Ectodermal cell (in vitro differentiated cells): Measurements from ENCODE around the gene IRS1.

ENCODE experiments used
- H3K27ac ChIP-seq: 2 replicates; pipeline ENCODE4 v1.7.0; 2013; ENCODE audit warnings: mild to moderate bottlenecking, low read depth, low read length; ENCODE audit not compliant: insufficient read depth, poor library complexity, severe bottlenecking
- H3K27me3 ChIP-seq: 2 replicates; pipeline ENCODE4 v1.7.0; 2013; ENCODE audit warnings: mild to moderate bottlenecking, low read length; ENCODE audit not compliant: insufficient read depth, control insufficient read depth, poor library complexity, severe bottlenecking
- H3K36me3 ChIP-seq: one replicate; pipeline ENCODE4 v1.7.0; 2013; ENCODE audit warnings: low read length; ENCODE audit not compliant: control insufficient read depth, insufficient read depth
- H3K4me1 ChIP-seq: one replicate; pipeline ENCODE4 v1.7.0; 2013; ENCODE audit warnings: low read length; ENCODE audit not compliant: control insufficient read depth, insufficient read depth
- H3K4me3 ChIP-seq: 2 replicates; pipeline ENCODE4 v1.7.0; 2013; ENCODE audit warnings: low read depth, low read length, control low read depth; ENCODE audit not compliant: insufficient read depth
- H3K9me3 ChIP-seq: 2 replicates; pipeline ENCODE4 v1.7.0; 2013; ENCODE audit warnings: mild to moderate bottlenecking, low read length, moderate library complexity; ENCODE audit not compliant: control insufficient read depth
- WGBS, 2 experiments: methylation state at CpG; one replicate each; pipeline ENCODE4 v1.1.7; 2013; ENCODE audit warnings: missing lambda C conversion rate in 2 of 2; 5-methylcytosine and 5-hydroxymethylcytosine counted together

Gene IRS1

GRCh38 chr2:226730481-226730880, 69.1 kb downstream of the IRS1 start:
- Histone ChIP-seq H3K4me3 (no peak overlapping the region), H3K9me3 (no peaks in the 10 kb centered on the region), H3K27me3 (no peaks in the 10 kb centered on the region), H3K36me3 (no peaks in the 10 kb centered on the region), H3K27ac (no peak overlapping the region), H3K4me1 (peaks cover 9% of the 10 kb centered on the region)
- WGBS, 2 experiments, result 82 to 84% methylated on average over 4 of the region's 4 CpGs

- Histone ChIP-seq H3K4me1 (peaks cover 11% of the 10 kb centered on the region), H3K27me3 (no peaks in the 10 kb centered on the region), H3K9me3 (no peaks in the 10 kb centered on the region), H3K4me3 (no peak overlapping the region), H3K27ac (no peak overlapping the region), H3K36me3 (no peaks in the 10 kb centered on the region)
- WGBS, 2 experiments, result 92 to 96% methylated on average over 1 of the region's 1 CpG
Measured at GRCh38 chr2:226728996-226729395, 70.6 kb downstream of the IRS1 start.

DNA sequence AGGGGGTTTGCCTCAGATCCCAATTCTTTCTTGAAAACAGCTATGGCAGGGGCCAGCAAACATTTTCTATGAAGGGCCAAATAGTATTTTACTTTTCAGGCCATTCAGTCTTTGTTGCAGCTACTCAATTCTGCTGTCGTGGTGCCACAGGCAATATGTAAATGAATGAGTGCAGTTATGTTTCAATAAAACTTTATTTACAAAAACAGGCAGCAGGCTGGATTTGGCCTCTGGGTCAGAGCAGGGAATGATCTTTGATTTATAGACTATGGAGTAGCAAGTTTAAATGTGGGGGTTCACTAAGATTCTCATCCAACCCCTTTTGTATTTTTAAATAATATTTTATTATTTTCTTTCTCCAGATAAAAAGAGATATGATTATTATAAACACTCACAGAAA, 72.4 kb downstream of the IRS1 start:
- H3K27me3 ChIP-seq, result no peaks in the 10 kb centered on the region
- no peaks in the 10 kb centered on the region for H3K9me3 ChIP-seq
- 89% methylated on average over 1 of the region's 1 CpG; no CpG with 5 or more reads in 1 of the 2 experiments for WGBS, 2 experiments
- peaks cover 11% of the 10 kb centered on the region for H3K4me1 ChIP-seq
- H3K36me3 ChIP-seq, result no peaks in the 10 kb centered on the region
- H3K27ac ChIP-seq, result no peak overlapping the region
- H3K4me3 ChIP-seq, result no peak overlapping the region

DNA sequence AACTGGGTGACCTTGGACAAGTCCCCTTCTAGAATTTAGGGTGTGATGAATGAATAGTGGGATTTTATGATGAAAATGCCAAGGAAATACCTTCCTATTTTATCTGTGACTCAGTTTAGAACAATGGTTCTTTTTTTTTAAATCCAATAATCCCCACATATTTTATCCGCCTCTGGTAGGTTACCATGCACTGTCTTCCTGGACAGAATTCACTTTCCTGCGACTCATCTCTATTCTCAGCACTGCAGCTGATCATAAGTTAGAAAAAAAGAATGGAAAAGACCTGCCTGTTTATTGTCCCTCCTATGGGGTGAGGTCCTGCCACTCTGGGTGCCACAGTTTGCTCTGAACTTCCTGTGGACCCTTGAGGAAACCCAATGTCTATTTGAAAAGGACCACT, 73.1 kb downstream of the IRS1 start:
- WGBS, 2 experiments, result 93 to 96% methylated on average over 2 of the region's 2 CpGs
- Histone ChIP-seq H3K9me3 (no peaks in the 10 kb centered on the region), H3K4me3 (no peak overlapping the region), H3K27ac (no peak overlapping the region), H3K36me3 (no peaks in the 10 kb centered on the region), H3K27me3 (no peaks in the 10 kb centered on the region), H3K4me1 (peaks cover 12% of the 10 kb centered on the region)

- H3K9me3 ChIP-seq, result no peaks in the 10 kb centered on the region
- H3K36me3 ChIP-seq, result no peaks in the 10 kb centered on the region
- H3K4me3 ChIP-seq, result no peak overlapping the region
- no peaks in the 10 kb centered on the region for H3K27me3 ChIP-seq
- no peak overlapping the region for H3K27ac ChIP-seq
- peaks cover 21% of the 10 kb centered on the region for H3K4me1 ChIP-seq
- WGBS, 2 experiments, result 87% methylated on average over 9 to 10 of the region's 10 CpGs
Measured at GRCh38 chr2:226725126-226725860, 74.3 kb downstream of the IRS1 start.

DNA sequence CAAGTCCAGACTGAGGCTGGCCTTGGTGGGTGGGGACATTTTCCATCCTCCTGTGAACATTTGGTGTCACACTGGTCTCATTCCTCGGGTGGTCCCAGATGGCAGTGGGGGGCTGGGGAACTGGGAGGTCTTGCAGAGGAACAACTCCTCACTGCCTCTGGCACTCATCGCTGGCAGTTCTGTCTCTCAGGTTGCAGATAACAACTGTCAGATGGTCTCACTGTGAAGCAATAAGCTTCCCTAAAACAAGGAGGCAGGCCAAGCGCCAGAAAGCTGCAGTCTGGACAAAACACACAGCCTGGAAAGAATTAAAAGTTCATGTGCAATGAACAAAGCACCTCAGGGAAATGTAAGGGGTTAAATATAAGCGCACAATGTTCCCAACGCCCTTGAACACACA, 78.1 kb downstream of the IRS1 start:
- H3K27me3 ChIP-seq, result no peaks in the 10 kb centered on the region
- no peaks in the 10 kb centered on the region for H3K9me3 ChIP-seq
- peaks cover 21% of the 10 kb centered on the region for H3K4me1 ChIP-seq
- no peaks in the 10 kb centered on the region for H3K36me3 ChIP-seq
- WGBS, 2 experiments, result 88 to 92% methylated on average over 5 of the region's 5 CpGs
- no peak overlapping the region for H3K4me3 ChIP-seq
- no peak overlapping the region for H3K27ac ChIP-seq

DNA sequence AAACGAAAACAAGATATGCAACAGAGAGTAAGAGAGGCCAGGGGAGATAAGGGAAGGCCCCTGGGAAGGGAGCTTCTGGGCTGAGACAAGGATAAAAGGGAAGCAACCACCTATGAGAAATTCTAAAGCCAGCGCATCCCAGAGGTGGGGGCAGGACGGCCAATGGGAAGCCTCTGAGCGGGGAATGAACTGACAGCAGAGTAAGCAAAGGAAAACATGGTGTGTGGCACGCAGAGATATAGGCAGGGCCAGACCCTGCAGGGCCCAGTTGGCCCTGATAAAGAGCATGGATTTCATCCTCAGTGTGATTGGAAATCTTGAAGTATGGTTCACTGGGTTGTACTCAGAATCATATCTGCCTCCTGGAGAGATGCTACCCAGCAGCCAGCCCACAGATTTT, 78.7 kb downstream of the IRS1 start:
- Histone ChIP-seq H3K36me3 (no peaks in the 10 kb centered on the region), H3K4me1 (peaks cover 17% of the 10 kb centered on the region), H3K27ac (no peak overlapping the region), H3K27me3 (no peaks in the 10 kb centered on the region), H3K4me3 (no peak overlapping the region), H3K9me3 (no peaks in the 10 kb centered on the region)
- WGBS, 2 experiments, result 72 to 78% methylated on average over 5 of the region's 5 CpGs

- H3K4me3 ChIP-seq, result no peak overlapping the region
- peaks cover 10% of the 10 kb centered on the region for H3K4me1 ChIP-seq
- H3K27me3 ChIP-seq, result no peaks in the 10 kb centered on the region
- no peaks in the 10 kb centered on the region for H3K9me3 ChIP-seq
- H3K27ac ChIP-seq, result no peak overlapping the region
- no peaks in the 10 kb centered on the region for H3K36me3 ChIP-seq
- 100% methylated on average over 1 of the region's 1 CpG for WGBS, 2 experiments
Measured at GRCh38 chr2:226717719-226718118, 81.9 kb downstream of the IRS1 start.

DNA sequence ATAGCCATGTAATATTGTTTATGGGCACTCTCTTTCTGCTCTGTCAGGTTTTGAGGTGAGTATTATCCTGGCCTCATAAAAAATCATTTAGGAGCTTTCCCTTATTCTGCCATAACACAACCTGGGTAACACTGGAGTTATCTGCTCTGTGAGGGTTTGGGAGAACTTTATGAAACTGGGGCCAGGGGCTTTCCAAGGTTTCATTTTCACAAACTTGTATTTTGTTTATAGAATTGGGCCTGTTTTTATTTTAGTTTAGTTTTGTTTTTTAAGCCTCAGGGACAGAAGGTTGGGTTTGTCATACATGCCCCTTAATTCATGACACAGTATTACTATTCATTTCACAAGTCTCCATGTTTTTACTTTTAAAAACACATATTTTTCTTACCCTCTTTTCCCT, 83.5 kb downstream of the IRS1 start:
- Histone ChIP-seq H3K9me3 (no peaks in the 10 kb centered on the region), H3K27me3 (no peaks in the 10 kb centered on the region), H3K36me3 (no peaks in the 10 kb centered on the region), H3K4me1 (peaks cover 5% of the 10 kb centered on the region), H3K27ac (no peak overlapping the region), H3K4me3 (no peak overlapping the region)

- no peaks in the 10 kb centered on the region for H3K4me1 ChIP-seq
- H3K27ac ChIP-seq, result no peak overlapping the region
- 90 to 94% methylated on average over 3 of the region's 3 CpGs for WGBS, 2 experiments
- H3K36me3 ChIP-seq, result no peaks in the 10 kb centered on the region
- no peaks in the 10 kb centered on the region for H3K9me3 ChIP-seq
- no peaks in the 10 kb centered on the region for H3K27me3 ChIP-seq
- H3K4me3 ChIP-seq, result no peak overlapping the region
Measured at GRCh38 chr2:226715347-226715990, 84.2 kb downstream of the IRS1 start.
